ENCODE data around the gene AGPS. TPM values are rescaled to one million over a fixed set of nuclear protein-coding genes. Genes with fewer than 3 reads are reported as not detected.

AGPS gene
- total and polyA plus RNA-seq, 2 of the 13 experiments (the other 11 are each of a cell fraction or from before 2014, with no cell fraction given), result 39.4 to 99.0 TPM

DNA sequence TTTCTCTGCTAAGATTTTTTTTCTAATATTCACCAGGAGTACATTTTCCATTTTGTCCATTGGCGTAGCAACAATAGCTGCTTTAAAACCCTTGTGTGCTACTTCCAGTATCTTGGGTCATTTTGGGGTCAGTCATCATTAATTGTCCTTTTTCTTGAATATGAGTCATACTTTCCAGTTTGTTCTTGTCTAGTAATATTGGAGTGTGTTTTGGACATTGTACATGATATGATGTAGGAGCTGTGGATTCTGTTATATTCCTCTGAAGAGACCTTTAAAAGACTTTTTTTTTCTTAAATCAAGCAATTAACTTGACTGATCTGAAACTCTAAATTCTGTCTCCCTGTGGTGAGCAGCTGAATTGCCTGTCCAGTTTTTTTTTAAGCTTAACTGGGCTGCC is 40.8 kb downstream of the AGPS start:
- H3K4me1 ChIP-seq (ENCODE audit: insufficient read depth, low read length), result peaks cover 30% of the 10 kb centered on the region
- FAIRE-seq, result no peak
- no peak overlapping the region for H3K27ac ChIP-seq (ENCODE audit: extremely low read length, insufficient read depth, low read length)
- ATAC-seq, result peak; percentile 40; the same call in 1 of the 3 replicates
- H3K9ac ChIP-seq (ENCODE audit: insufficient read depth, low read depth, low read length), result no peak overlapping the region
- in situ Hi-C loops (cut with HindIII; ENCODE audit: extremely low pct_ligation_motif_present, low pct_unique_long_range_greater_than_20kb) (no loop called here), intact Hi-C loops (cut with micrococcal nuclease; ENCODE audit: unreplicated experiment) (no loop called here)
- BruUV-seq (replicated peaks), result no TSS peak
- H3K27me3 ChIP-seq (ENCODE audit: control insufficient read depth in 1 of 2, insufficient read depth in 2 of 2, low read length in 2 of 2), result no peaks in the 10 kb centered on the region
- 0 out of 2 replicates have a peak, but pooled peaks cover 3% of the 10 kb centered on the region for H3K9me3 ChIP-seq (ENCODE audit: low read length)
- DNase-seq (ENCODE audit: low spot score), result no peak
- peaks cover 14 to 53% of the 10 kb centered on the region in 2 experiments for H3K36me3 ChIP-seq (replicated peaks in 1 of 2; ENCODE audit: control insufficient read depth in 1 of 2, insufficient read depth in 2 of 2, low read length in 2 of 2)
- H2AFZ ChIP-seq (ENCODE audit: low read length), result no peak overlapping the region
- CTCF ChIA-PET (ENCODE audit: low intra/inter-chr PET ratio, low total read pairs), result no interaction called here
- no peak overlapping the region for H3K4me2 ChIP-seq (ENCODE audit: low read depth, low read length)
- POLR2A ChIA-PET, result no interaction called here
- 95% methylated on average over 1 of the region's 1 CpG for WGBS (ENCODE audit: low lambda C conversion rate)
- H3K79me2 ChIP-seq (ENCODE audit: insufficient read depth, low read length), result peaks cover 66% of the 10 kb centered on the region
- peaks cover 21% of the 10 kb centered on the region; the same call in 1 of the 2 replicates for H4K20me1 ChIP-seq (ENCODE audit: insufficient read depth, low read length)
- no peak overlapping the region for H3K4me3 ChIP-seq (replicated peaks in 1 of 3; ENCODE audit: insufficient read depth in 1 of 3, low read depth in 2 of 3, low read length in 3 of 3)
- no peak for TF ChIP-seq THAP9 (CRISPR knock-in tag; IDR thresholded peaks at IDR 0.05; ENCODE audit: borderline replicate concordance)
- TF ChIP-seq, protein P1, sequence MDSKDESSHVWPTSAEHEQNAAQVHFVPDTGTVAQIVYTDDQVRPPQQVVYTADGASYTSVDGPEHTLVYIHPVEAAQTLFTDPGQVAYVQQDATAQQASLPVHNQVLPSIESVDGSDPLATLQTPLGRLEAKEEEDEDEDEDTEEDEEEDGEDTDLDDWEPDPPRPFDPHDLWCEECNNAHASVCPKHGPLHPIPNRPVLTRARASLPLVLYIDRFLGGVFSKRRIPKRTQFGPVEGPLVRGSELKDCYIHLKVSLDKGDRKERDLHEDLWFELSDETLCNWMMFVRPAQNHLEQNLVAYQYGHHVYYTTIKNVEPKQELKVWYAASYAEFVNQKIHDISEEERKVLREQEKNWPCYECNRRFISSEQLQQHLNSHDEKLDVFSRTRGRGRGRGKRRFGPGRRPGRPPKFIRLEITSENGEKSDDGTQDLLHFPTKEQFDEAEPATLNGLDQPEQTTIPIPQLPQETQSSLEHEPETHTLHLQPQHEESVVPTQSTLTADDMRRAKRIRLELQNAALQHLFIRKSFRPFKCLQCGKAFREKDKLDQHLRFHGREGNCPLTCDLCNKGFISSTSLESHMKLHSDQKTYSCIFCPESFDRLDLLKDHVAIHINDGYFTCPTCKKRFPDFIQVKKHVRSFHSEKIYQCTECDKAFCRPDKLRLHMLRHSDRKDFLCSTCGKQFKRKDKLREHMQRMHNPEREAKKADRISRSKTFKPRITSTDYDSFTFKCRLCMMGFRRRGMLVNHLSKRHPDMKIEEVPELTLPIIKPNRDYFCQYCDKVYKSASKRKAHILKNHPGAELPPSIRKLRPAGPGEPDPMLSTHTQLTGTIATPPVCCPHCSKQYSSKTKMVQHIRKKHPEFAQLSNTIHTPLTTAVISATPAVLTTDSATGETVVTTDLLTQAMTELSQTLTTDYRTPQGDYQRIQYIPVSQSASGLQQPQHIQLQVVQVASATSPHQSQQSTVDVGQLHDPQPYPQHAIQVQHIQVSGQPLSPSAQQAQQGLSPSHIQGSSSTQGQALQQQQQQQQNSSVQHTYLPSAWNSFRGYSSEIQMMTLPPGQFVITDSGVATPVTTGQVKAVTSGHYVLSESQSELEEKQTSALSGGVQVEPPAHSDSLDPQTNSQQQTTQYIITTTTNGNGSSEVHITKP (CRISPR knock-in tag; IDR thresholded peaks at IDR 0.05; ENCODE audit: low read depth), result no peak
- no peak for TF ChIP-seq ZNF646 (CRISPR knock-in tag; IDR thresholded peaks at IDR 0.05)
- no peak for TF ChIP-seq PAWR (CRISPR knock-in tag; IDR thresholded peaks at IDR 0.05; ENCODE audit: borderline replicate concordance)
- TF ChIP-seq, protein P2, sequence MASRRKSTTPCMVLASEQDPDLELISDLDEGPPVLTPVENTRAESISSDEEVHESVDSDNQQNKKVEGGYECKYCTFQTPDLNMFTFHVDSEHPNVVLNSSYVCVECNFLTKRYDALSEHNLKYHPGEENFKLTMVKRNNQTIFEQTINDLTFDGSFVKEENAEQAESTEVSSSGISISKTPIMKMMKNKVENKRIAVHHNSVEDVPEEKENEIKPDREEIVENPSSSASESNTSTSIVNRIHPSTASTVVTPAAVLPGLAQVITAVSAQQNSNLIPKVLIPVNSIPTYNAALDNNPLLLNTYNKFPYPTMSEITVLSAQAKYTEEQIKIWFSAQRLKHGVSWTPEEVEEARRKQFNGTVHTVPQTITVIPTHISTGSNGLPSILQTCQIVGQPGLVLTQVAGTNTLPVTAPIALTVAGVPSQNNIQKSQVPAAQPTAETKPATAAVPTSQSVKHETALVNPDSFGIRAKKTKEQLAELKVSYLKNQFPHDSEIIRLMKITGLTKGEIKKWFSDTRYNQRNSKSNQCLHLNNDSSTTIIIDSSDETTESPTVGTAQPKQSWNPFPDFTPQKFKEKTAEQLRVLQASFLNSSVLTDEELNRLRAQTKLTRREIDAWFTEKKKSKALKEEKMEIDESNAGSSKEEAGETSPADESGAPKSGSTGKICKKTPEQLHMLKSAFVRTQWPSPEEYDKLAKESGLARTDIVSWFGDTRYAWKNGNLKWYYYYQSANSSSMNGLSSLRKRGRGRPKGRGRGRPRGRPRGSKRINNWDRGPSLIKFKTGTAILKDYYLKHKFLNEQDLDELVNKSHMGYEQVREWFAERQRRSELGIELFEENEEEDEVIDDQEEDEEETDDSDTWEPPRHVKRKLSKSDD (CRISPR knock-in tag; IDR thresholded peaks at IDR 0.05; ENCODE audit: low read depth), result no peak
